HG03439 (cell line): Measurements from ENCODE around the gene NMNAT2.

Source experiments
- ATAC-seq: cut with Tn5 transposase; IDR thresholded peaks from one replicate; pipeline ENCODE4 v1.9.1; 2021; ENCODE audit warnings: mild to moderate bottlenecking, moderate library complexity; ENCODE audit not compliant: unreplicated experiment

Gene NMNAT2

GRCh38 chr1:183219616-183220009, 198.6 kb downstream of the NMNAT2 start:
- no peak for ATAC-seq

- ATAC-seq, result no peak
Observed at GRCh38 chr1:183218971-183219615, 199.1 kb downstream of the NMNAT2 start.

GRCh38 chr1:183218027-183218618, 200.1 kb downstream of the NMNAT2 start:
- ATAC-seq, result no peak

GRCh38 chr1:183215936-183216335, 202.2 kb downstream of the NMNAT2 start:
- no peak for ATAC-seq

- no peak for ATAC-seq
Observed at GRCh38 chr1:183215076-183215720, 203.0 kb downstream of the NMNAT2 start.

- ATAC-seq, result no peak
Observed at GRCh38 chr1:183214021-183214970, 203.9 kb downstream of the NMNAT2 start.

GRCh38 chr1:183212870-183213269, 205.3 kb downstream of the NMNAT2 start:
- no peak for ATAC-seq

GRCh38 chr1:183210681-183211080, 207.5 kb downstream of the NMNAT2 start:
- no peak for ATAC-seq

GRCh38 chr1:183209533-183210158, 208.5 kb downstream of the NMNAT2 start:
- ATAC-seq, result no peak

GRCh38 chr1:183206538-183207122, 211.6 kb downstream of the NMNAT2 start:
- no peak for ATAC-seq

- no peak for ATAC-seq
Observed at GRCh38 chr1:183205196-183205781, 212.9 kb downstream of the NMNAT2 start.

- ATAC-seq, result no peak
Observed at GRCh38 chr1:183203094-183203493, 215.1 kb downstream of the NMNAT2 start.

GRCh38 chr1:183200451-183200850, 217.7 kb downstream of the NMNAT2 start:
- no peak for ATAC-seq

- no peak for ATAC-seq
Observed at GRCh38 chr1:183199304-183199703, 218.9 kb downstream of the NMNAT2 start.

GRCh38 chr1:183198463-183198862, 219.7 kb downstream of the NMNAT2 start:
- no peak for ATAC-seq
